ENCODE measurements around the gene RAB33B.
"Not testable (repeated sequence)": the region's sequence is repeated elsewhere in the genome, so short reads cannot be mapped to it uniquely, and the experiment has no call there.

Gene RAB33B

DNA sequence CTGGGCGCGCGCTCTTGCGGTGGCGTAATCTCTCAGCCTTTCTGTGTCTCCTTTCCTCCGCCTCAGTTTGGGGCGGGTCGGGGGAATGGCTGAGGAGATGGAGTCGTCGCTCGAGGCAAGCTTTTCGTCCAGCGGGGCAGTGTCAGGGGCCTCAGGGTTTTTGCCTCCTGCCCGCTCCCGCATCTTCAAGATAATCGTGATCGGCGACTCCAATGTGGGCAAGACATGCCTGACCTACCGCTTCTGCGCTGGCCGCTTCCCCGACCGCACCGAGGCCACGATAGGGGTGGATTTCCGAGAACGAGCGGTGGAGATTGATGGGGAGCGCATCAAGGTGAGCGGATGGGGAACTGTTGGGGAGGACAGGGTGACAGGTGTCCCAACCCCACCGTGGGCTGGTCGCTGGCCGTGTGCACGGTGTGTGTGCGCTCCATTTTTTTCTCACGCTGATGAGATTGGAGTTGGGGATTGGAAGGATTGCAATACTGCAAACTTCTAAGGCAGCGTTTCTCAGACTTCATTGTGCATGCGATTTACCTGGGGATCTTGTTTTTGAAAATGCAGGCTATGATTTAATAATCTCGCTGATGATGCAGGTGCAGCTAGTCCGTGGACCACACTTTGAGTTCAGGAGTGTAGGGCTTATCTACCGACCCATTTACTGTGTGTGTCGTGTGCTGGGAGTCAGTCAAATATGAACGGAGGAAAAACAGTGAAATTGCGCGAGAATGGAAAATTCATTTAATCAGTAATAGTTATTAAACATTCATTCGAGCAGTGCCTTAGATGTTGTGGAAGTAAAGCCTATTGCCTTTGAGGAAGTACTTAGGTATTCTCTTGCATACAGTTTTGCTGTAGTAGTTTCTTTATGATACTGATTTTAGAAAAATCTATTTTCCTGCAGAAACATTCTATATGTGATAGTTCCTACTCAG, at the start of gene RAB33B:
Gene RAB33B, plus strand, starts transcription at position 11 of the 935 bp plus-strand sequence. Its CDS starts 75 bp downstream, at position 86.
- in situ Hi-C loops (cut with HindIII; ENCODE audit: low sequenced_read_pairs) = no loop called here

DNA sequence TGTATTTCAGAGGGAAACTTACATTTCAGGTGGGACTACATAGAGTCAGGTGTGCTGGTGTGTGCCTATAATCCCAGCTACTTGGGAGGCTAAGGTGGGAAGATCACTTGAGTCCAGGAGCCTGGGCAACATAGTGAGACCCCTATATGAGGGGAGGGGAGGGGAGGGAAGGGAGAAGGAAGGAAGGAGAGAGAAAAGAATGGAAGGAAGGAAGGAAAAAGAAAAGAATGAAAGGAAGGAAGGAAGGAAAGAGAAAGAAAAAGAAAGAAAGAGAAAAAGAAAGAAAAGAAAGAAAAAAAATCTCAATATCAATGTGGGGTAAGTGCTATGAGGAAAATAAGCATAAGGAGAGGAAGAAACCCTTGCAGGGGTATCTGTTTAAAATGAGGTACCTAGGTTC, 43.6 kb upstream of the RAB33B start:
- in situ Hi-C loops (cut with HindIII; ENCODE audit: low sequenced_read_pairs) = no loop called here

DNA sequence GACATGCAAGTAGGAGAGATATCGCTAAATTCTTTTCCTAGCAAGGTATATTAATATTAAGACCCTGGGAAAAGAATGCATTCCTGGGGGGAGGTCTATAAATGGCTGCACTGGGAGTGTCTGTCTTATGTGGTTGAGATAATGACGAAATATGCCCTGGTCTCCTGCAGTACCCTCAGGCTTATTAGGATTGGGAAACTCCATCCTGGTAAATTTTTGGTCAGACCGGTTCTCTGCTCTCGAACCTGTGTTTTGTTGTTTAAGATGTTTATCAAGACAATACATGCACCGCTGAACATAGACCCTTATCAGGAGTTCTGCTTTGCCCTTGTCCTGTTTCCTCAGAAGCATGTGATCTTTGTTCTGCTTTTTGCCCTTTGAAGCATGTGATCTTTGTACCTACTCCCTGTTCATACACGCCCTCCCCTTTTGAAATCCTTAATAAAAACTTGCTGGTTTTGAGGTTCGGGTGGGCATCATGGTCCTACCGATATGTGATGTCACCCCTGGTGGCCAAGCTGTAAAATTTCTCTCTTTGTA, 39.2 kb upstream of the RAB33B start:
- in situ Hi-C loops (cut with HindIII; ENCODE audit: low sequenced_read_pairs) = not testable (repeated sequence)

DNA sequence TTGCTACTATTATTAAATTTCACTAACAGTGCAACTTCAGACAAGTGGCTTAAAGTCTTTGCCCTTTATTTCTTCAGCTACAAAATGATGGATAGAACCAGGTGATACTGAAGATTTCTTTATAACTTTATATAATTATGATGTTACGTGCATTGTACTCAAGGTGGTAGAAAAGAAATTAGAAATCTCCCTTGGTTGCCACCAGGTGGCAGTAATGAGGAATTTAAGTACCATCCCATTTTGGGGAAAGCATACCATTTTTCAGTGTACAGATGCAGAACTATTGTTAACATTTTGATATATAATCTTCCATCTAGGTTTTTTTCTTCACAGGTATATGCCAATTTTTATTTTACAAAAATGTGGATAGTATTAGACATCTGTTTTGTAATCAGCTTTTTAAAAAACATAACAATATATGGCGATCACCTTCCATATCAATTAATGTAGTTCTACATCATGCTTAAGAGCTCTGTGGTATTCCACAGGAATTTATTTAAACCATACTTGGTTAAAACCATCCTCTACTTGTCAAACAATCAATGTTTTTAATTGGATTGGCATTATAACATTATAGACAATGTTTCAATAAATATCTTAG, 37.7 kb upstream of the RAB33B start:
- in situ Hi-C loops (cut with HindIII; ENCODE audit: low sequenced_read_pairs) = no loop called here

DNA sequence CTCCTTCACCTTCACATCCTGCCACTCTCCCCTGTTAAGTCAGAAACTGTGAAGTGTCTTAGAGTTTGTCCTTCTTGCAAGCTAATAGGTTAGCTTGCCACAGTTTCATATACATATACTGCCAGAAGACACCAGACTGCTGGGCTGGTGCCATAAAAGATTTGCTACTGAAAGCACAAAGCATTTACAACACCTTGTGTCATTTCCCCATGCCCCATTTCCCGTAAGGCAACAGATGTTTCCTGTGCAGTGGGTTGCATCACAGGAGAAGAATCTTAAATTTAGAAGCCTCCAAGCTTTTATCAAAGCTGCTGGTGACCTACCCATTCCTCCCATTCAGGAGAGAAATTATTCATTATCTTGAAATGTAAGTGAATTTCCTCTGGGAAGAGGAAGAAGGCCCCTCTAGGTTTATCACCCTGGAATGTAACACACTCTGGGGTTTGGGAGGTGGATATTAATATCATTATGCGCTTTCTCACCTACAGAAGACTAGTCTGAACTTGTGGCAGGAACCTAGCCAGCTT, 34.5 kb upstream of the RAB33B start:
- in situ Hi-C loops (cut with HindIII; ENCODE audit: low sequenced_read_pairs) = no loop called here

DNA sequence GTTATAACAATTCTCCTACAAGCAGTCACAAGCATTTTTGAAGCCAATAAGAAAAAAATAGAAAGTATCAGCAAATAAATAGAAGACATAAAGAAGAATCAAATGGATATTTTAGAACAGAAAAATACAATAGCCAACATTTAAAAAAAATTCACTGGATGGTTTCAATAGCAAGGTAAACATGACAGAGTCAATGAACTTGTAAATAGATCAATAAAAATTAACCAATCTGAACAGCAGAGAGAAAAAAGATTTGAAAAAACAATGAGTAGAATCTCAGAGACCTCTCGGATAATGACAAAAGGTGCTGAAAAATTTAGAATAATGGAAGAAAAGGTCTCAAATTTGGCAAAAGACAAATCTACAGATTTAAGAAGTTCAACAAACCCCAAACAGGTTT, 33.3 kb upstream of the RAB33B start:
- in situ Hi-C loops (cut with HindIII; ENCODE audit: low sequenced_read_pairs) = no loop called here

DNA sequence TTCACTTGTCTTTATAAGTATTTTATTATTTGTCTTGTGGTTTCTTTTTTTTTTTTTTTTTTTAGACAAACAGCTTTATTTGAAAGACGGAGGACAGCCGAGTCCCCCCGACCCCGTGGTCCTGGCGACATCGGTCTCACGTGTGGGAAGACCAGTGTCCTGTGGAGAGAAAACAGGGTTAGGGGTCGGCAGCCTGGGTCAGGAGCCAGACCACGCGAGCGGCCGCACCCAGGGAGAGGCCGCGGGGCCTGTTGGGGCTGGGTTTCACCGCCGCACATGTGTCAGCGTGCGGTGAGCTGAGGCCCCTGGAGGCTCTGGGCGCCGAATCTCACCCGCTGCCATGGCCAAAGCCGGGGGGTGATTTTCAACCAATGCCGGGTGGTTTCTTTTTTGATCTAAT, 17.8 kb upstream of the RAB33B start:
- in situ Hi-C loops (cut with HindIII; ENCODE audit: low sequenced_read_pairs) = no loop called here

DNA sequence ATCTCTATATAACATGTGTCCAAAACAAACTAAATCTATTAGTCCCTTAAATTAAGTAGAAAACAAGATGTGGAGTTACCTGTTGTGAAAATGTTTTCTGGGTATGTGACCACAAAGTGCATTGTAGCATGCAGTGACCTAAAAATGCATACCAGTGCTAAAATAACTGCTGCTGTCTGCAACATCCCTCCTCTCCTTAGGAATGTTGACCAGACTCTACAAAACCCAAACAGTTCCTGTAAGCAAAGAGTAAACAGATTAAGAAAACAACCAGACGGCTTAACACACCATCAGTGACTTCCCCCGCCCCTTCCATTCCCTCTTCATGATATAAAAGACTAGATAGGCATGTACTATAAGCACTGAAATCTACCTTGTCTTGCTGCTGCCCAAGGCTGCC, 15.8 kb upstream of the RAB33B start:
- in situ Hi-C loops (cut with HindIII; ENCODE audit: low sequenced_read_pairs) = no loop called here

DNA sequence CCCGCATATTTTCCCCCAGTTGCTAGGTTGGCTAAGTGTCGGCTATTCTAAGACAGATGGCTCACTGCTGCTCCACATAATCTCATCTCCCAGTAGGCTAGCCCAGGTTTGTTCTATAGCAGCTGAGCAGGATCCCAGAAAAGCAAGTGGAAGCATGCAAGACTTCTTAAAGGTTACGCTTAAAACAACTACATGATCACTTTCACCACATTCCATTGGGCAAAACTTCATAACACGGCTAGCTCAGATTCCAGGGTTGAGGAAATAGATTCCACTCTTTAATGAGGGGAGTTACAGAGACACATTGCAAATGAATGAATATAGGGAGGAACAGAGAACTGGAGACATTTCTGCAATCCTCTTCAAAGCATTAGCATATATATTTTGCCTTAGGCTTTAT, 12.9 kb upstream of the RAB33B start:
- in situ Hi-C loops (cut with HindIII; ENCODE audit: low sequenced_read_pairs) = no loop called here

DNA sequence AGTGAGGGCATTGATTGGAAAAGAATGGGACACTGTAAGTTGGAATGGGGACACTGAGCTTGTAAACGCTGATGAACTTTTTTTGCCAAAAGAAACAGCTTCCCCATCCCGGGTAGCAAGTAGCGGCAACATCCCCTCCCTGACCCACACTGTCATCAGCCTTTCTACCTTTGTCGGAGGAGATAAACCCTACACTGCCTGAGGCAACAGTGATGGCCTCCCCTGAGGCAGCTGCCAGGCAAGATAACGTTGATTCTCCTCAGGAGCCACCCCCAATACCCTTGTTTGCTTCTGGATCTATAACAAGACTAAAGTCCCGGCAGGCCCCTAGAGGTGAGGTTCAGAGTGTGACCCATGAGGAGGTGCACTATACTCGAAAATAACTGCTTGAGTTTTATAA, 10.3 kb upstream of the RAB33B start:
- in situ Hi-C loops (cut with HindIII; ENCODE audit: low sequenced_read_pairs) = no loop called here

DNA sequence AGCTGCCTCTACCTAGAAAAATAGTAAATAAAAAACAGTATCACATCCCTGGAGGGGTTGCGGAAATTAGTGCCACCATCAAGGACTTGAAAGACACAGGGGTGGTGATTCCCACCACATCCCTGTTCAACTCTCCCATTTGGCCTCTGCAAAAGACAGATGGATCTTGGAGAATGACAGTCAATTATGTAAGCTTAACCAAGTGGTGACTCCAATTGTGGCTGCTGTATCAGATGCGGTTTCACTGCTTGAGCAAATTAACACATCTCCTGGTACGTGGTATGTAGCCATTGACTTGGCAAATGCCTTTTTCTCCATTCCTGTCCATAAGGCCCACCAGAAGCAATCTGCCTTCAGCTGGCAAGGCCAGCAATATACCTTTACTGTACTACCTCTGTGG, 9.0 kb upstream of the RAB33B start:
- in situ Hi-C loops (cut with HindIII; ENCODE audit: low sequenced_read_pairs) = not testable (repeated sequence)

DNA sequence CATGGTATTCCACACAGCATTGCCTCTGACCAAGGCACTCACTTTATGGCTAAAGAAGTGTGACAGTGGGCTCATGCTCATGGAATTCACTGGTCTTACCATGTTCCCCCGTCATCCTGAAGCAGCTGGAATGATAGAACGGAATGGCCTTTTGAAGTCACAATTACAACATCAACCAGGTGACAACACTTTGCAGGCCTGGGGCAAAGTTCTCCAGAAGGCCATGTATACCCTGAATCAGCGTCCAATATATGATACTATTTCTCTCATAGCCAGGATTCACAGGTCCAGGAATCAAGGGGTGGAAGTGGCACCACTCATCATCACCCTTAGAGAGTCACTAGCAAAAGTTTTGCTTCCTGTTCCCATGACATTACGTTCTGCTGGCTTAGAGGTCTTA, 6.8 kb upstream of the RAB33B start:
- in situ Hi-C loops (cut with HindIII; ENCODE audit: low sequenced_read_pairs) = not testable (repeated sequence)

DNA sequence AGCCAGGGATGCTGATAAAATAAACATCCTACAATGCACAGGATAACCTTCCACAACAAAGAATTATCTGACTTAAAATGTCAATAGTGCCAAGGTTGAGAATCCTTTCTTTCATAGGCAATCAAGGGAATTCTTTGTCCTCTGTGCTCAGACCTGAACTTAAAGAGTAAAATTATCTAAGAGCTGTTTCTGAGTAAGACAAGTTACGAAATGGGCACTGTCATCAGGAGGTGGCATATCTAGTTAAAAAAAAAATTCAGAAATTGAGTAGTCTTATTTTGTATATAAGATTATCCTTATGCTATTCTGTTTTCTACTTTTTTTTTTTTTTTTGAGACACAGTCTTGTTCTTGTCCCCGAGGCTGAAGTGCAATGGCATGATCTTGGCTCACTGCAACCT, 3.3 kb upstream of the RAB33B start:
- in situ Hi-C loops (cut with HindIII; ENCODE audit: low sequenced_read_pairs) = no loop called here

DNA sequence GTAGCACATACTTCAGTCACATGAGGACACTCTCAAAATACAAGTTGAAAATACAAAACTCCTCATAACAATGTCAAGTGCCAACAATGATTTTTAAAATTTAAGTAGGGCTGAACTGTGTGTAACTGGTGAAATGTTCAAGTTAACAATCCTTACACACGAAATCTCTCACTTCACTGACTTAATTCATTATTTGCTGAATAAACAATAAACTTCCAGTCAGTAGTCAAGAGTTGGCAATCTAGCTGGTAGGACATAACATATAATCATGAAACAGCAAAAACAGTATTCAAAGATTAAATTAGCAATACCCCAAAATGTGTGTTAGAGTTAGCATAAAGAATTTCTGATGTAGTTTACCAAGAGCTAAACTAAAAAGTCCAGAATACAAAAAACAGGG, 1.9 kb upstream of the RAB33B start:
- in situ Hi-C loops (cut with HindIII; ENCODE audit: low sequenced_read_pairs) = no loop called here

DNA sequence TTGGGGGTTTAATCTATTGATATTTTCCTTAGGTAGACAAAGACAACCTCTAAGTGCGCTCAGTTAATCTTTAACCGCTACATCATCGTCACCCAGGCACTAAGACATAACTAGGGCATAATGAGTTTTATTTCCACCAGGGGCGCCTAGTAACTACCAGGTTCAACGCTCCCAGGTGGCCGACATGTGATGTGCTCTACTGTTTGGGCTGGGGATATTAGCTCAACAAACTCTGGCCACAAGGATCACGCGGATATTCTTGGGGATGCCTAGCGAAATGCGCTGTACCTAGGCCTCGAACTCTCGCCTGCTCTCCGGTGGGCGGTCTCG, 915 bp upstream of the RAB33B start:
- in situ Hi-C loops (cut with HindIII; ENCODE audit: low sequenced_read_pairs) = no loop called here

DNA sequence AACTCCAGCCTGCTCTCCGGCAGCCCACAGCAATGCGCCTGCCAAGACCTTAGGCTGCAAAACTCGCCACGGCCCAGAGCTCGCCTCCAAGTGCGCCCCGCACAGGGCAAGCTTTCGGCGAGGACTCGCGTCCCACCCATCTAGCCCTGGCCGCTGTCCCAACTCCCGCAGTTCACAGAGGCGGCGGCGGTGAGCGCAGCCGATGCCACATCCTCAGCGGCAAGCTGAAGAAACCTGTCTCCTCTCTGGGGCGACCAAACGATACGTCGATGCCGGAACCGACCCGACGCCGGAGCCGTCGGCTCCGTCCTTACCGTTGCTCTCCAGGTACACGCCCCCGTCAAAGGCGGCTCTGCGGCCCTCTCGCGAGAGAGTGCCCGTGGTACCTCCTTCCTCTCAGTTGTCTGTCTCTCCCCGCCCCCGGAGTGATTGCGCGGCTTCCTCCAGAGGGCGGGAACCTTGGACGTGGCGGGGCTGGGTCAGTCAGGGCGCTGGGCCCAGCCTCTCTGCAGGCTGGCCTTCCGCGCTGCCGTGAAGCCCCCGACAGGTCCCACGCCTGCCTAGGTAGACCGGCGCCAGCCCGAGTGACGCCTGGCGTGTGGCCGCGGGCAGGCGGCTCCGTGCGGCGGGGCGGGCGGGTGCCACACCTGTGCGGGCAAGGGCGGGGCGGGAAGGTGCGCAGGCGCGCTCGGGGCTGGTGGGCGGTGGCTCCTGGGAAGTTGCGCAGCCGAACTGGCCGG, 380 bp upstream of the RAB33B start:
- in situ Hi-C loops (cut with HindIII; ENCODE audit: low sequenced_read_pairs) = no loop called here

DNA sequence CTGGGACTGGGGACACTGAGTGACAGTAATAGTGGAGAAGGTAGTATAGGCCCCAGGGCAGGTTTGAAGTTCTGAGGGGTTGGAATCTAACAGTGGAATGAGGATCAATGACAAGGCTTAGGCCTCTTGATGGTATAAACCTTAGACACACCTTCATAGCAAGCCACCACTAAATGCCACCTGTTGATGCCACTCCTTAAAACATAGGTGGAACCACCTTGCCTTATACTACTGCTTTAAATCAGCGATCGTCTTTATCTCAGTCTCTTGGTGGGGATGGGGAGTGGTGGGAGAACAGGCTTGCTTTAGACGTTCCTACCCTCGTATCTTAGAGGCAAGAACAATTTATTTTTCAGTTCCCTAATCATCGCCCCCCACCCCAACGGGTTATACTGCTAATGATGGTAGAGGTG, 1.2 kb downstream of the RAB33B start:
- in situ Hi-C loops (cut with HindIII; ENCODE audit: low sequenced_read_pairs) = no loop called here

DNA sequence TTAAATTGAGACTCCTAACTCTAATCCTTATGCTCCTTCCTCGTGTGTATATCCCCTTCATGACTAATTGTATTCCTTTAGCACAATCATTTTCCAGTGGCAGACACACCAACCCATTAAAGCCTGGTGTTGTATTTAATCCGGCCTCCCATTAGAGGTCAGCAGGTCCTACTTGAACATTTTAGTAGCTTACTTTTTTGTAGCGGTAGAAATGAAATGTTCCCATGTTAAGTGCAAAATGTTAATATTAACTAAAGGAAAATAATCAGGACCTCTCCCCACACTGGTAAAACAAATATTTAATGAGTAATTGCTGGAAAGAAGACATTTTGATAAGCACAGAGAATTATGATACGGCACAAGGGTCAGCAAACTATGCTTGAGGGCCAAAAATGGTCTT, 3.4 kb downstream of the RAB33B start:
- in situ Hi-C loops (cut with HindIII; ENCODE audit: low sequenced_read_pairs) = no loop called here

DNA sequence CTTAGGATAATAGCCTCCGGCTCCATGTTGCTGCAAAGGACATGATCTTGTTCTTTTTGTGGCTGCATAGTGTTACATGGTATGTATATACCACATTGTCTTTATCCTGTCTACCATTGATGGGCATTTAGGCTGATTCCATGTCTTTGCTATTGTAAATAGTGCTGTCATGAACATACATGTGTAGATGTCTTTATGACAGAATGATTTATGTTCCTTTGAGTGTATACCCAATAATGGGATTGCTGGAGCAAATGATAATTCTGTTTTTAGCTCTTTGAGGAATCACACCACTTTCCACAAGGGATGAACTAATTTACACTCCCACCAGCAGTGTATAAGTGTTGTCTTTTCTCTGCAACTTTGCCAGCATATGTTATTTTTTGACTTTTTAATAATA, 4.6 kb downstream of the RAB33B start:
- in situ Hi-C loops (cut with HindIII; ENCODE audit: low sequenced_read_pairs) = no loop called here

DNA sequence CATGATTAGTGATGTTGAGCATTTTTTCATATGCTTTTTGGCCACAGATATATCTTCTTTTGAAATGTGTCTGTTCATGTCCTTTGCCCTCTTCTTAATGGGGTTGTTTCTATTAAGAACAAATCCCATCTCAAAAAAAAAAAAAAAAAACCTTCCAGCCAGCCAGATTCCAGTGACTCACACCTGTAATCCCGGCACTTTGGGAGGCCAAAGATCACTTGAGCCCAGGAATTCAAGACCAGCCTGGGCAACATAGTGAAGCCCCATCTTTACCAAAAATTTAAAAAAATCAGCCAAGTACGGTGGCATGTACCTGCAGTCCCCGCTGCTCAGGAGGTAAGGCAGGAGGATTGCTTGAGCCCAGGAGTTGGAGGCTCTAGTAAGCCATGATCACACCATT, 5.1 kb downstream of the RAB33B start:
- in situ Hi-C loops (cut with HindIII; ENCODE audit: low sequenced_read_pairs) = no loop called here

DNA sequence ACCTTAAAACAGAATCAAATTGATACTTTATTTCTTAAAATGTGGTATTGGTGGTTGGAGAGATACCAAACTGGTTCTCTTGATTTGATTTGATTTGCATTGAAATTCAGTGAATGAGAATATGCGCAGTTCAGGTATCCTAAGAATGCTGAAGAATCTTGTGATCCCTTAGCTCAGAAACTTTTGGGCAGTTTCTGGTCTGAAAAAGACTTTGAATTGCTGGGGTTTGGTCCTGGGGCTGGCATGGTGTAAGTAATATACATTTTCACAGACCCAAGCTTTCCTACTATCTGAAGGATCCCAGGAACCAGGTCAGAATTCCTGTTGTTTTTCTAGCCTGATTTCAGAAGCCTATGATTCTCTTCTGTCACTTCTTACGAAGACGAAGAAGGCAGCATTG, 6.6 kb downstream of the RAB33B start:
- in situ Hi-C loops (cut with HindIII; ENCODE audit: low sequenced_read_pairs) = no loop called here

All from DLD1 (cell line).